Stimulated activated naive CD4-positive, alpha-beta T cell treated with Interleukin-2 at 50 U/mL for 16 hours (primary cell): ENCODE results near the gene EPS8.
"Not testable (repeated sequence)": the region's sequence is repeated elsewhere in the genome, so short reads cannot be mapped to it uniquely, and the experiment has no call there.

Source experiments
- DNase-seq: peaks from one replicate; lab custom pipeline; 2025; lab: John Stamatoyannopoulos, UW

Gene EPS8

GRCh38 chr12:15756822-15757221 lies 32.4 kb downstream of the EPS8 start:
- DNase-seq, result no peak

DNA sequence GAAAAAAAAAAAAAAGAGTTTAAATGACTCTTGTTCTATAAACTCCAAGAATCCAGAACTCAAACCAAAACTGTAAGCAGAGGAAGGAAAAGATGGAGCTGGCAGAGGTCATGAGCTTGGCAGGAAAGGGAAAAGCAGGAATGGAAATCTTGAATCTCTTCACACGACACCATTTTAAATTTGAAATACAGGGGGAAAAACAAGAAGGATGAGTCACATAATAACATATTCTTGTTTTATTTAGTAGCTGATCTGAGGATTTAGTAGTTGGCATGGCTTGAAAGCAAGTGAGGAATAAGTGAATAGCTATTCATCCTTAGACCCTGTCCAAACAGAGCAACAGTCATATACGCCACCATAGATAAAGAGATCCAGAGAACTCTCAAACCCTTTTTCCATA lies 35.0 kb downstream of the EPS8 start:
- no peak for DNase-seq

- no peak for DNase-seq
Measured at GRCh38 chr12:15752785-15753184, 36.4 kb downstream of the EPS8 start.

DNA sequence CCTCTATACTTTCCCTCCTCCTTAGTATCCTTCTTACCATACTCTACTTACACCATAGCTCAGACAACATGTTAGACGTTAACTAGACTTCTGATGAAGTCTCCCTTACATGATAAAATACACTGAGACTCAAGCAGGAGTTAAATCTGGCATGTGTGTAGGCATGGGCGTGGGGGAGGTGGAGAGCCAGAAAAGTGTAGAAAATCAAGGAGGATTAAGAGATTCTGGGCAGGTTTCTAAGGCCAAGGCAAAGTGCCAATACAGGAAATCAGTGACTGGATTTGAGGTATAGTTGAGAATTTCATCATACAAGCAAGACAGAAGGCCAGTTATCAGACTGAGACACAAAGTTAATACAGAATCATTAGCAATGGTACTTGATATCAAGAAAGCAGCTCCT lies 37.4 kb downstream of the EPS8 start:
- DNase-seq, result no peak

GRCh38 chr12:15749937-15750336 lies 39.3 kb downstream of the EPS8 start:
- no peak for DNase-seq

DNA sequence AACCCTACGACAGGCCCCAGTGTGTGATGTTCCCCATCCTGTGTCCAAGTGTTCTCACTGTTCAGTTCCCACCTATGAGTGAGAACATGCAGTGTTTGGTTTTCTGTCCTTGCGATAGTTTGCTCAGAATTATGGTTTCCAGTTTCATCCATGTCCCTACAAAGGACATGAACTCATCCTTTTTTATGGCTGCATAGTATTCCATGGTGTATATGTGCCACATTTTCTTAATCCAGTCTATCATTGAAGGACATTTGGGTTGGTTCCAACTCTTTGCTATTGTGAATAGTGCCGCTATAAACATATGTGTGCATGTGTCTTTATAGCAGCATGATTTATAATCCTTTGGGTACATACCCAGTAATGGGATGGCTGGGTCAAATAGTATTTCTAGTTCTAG lies 47.3 kb downstream of the EPS8 start:
- DNase-seq, result not testable (repeated sequence)

- DNase-seq, result no peak
Measured at GRCh38 chr12:15741082-15741481, 48.1 kb downstream of the EPS8 start.

DNA sequence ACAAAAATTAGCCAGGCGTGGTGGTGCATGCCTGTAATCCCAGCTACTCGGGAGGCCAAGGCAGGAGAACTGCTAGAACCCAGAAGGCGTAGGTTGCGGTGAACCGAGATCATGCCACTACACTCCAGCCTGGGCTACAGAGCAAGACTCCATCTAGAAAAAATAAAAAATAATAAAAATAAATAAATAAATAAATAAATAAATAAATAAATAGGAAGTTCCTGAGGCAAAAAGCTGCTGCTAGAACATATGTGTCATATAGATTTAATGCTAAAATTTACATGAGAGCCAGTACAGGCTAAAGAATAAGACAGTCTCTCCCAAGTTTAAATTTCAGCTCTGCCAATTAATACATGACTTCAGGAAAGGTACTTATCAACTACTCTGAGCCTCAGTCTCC lies 48.8 kb downstream of the EPS8 start:
- not testable (repeated sequence) for DNase-seq

GRCh38 chr12:15738438-15739015 lies 50.7 kb downstream of the EPS8 start:
- DNase-seq, result no peak

DNA sequence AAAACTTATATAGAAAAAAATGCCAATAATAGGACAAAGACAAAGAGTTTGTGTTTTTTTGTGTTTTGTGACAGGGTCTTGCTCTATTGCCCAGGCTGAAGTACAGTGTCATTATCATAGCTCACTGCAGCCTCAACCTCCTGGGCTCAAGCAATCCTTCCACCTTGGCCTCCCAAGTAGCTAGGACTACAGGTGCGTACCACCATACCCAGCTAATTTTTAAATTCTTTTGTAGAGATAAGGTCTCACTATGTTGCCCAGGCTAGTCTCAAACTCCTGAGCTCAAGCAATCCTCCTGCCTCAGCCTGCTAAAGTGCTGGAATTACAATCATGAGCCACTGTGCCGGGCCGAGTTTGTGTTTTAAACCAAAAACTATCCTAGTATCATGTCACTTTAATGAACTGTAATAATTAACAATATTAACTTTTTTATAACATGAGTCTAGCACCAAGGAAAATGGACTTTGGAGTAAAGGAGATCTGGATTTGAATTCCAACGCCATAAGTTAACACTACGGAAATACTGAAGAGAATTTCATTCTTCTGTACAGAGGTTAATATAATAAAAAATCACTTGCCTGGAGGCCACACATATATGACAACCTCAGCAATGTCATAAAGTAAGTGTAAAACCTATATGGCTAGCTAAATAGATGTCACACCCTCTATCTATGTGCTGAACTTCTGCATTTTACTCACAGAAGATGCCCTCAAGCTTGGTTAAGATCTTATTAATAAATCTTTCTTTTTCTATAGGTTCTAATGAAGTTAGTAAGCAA lies 53.2 kb downstream of the EPS8 start:
- no peak for DNase-seq

DNA sequence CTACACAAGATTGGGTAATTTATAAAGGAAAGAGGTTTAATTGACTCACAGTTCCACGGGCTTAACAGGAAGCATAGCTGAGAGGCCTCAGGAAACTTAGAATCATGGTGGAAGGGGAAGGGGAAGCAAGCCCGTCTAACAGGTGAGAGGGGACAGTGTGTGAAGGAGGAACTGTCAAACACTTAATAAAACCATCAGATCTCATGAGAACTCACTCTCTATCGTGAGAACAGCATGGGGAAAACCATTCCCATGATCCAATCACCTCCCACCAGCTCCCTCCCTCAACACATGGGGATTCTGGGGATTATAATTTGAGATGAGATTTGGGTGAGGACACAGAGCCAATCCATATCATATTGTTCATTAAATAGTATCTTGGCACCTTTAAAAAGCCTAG lies 56.1 kb downstream of the EPS8 start:
- no peak for DNase-seq

DNA sequence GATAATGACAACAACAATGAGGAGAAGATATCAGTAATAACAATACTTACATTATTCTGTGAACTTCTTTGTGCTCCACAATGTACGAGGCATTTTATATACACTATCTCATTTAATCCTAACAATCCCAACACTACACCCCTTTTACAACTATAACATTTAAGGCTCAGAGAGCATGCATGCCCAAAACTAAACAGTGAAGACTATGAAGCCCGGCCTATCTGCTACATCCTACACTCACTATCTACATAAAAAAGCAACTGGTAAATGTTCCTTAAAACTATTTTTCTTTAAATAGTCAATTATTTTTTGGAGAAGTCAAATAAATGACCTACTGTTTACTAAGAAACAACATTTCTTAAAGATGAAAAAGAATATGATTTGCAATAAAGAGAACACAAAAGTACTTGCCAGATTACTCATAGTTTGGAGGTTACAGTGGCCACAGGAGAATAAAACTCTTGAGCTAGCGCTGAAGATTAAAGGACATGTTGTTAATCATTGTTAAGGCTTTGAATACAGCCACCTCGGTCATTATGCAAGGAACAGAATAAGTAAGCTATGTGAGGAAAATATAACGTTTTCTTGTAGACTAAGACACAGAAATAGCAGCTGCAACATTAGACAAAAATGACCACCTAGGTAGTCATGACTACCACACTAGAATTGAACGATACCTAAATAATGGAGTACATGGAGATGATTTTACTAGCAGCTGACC lies 56.7 kb downstream of the EPS8 start:
- no peak for DNase-seq

DNA sequence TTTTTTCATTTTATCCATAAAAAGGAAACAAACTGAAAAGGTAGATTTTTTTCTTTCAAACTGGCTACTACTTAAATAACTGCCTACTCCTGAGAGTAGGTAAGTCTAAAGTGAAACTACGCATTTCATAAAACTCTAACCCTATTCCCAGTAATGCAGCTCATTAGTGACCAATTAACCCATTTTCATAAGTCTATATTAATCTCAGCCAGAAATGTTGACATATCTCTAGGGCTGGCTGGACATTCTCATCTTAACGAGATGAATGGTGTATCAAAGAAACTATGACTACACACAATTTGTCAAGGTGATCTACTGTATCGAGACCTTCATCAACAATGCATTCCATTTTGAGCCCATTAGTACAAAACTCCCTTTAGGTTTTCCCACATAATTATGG lies 57.2 kb downstream of the EPS8 start:
- no peak for DNase-seq

DNA sequence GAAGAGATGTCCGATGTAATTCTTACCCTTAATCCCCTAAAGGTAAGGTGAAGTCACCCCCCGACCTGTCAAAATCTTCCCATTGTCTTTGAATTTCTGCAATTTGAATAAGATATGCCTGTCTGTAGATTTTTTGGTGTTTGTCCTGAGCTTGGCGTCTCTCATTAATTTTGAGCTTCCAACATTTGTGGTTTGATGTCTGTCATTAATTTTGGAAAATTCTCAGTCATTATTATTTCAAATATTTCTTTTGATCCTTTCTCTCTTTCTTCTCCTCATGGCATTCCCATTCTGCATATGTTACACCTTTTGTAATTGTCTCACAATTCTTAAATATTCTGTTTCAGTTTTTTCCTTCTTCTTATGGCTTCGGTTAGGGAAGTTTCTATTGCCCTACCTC lies 60.1 kb downstream of the EPS8 start:
- DNase-seq, result no peak

GRCh38 chr12:15728118-15728598 lies 61.0 kb downstream of the EPS8 start:
- DNase-seq, result no peak

GRCh38 chr12:15726878-15727150 lies 62.4 kb downstream of the EPS8 start:
- DNase-seq, result no peak

GRCh38 chr12:15726027-15726877 lies 62.9 kb downstream of the EPS8 start:
- no peak for DNase-seq

GRCh38 chr12:15722951-15723350 lies 66.2 kb downstream of the EPS8 start:
- no peak for DNase-seq

DNA sequence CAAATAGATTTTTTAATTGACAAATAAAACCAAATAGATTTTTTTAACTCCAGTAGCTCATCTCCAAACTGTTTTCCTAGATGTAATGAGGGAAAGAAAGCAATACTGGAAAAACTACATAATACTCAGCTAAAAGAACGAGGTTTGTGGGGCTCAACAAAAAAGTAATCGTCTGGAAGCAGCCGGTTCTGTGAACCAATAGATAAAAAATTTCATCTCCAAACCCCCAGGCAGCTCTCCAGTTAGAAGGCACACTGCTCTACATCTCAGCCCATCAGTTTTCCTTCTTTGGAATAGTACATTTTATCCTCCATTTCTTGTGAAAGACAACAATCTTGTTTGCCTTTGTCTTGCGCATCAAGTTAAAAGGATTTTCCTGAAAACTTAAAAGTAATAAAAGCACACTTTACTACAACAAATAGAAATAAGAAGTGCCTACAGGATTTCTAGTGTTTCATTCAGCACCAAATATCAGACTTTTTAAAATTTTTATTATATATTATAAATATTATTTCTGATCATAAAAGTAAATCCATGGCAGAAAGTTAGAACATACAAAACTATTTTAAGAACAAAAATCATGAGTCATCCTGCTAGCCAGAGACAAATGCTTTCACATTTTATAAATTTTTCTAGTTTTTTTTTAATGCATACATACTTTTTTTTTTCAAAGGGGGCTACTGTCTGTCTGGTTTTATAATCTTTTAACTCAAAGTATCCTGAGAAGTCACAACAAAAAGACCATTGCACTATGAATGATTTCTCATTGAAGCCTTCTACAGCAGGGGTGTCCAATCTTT lies 67.7 kb downstream of the EPS8 start:
- DNase-seq, result no peak

DNA sequence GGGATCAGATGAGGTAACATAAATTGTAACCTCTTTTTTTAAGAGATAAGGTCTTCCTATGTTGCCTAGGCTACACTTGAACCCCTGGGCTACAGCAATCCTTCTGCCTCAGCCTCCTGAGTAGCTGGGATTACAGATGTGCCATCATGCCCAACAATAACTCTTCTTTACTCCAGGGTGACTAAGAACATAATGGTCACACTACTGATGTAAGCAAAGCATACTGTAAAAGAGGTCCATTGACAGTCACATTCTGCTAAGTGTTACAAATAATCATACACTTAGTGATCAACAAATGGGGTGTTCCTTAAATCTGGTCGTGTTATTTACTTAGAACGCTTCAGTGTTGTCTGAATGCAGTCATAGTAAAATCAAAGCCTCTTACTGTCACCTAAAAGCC lies 68.9 kb downstream of the EPS8 start:
- no peak for DNase-seq

DNA sequence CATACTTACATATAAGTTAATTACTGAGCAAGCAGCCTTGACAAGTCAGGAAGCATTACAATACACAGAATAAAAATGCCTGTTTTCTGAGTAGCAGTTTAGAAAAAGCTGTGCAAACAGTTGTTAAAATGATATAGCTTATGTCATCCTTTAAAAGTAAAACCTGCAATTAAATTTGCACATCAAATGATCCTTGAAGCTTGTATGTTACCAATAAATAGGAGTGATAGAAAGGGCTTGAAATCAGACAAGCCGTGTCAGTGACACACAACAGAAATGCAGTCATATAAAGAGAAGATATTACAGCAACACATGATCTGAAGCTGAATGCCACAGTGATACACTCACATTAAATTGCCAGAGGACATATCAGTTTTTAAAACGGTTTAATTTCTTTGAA lies 70.0 kb downstream of the EPS8 start:
- DNase-seq, result no peak
